Hypothalamus (tissue), 51 donors: Measurements from ENCODE around the gene EED.
A peak's percentile ranks its signal among the peaks of the same experiment; 100 is the strongest.

Experiments
- DNase-seq, 51 donors: peaks; one replicate each; lab custom pipeline; 2025; lab: John Stamatoyannopoulos, UW

Gene EED

GRCh38 chr11:86244522-86245368 is at the start of gene EED:
EED (plus strand) TSS chr11:86244753; CDS start chr11:86245230, 477 bp downstream.
- peak; percentile 66 to 98 (median 89) for DNase-seq

GRCh38 chr11:86194998-86195397 is 49.6 kb upstream of the EED start:
- no peak for DNase-seq

GRCh38 chr11:86196085-86196696 is 48.4 kb upstream of the EED start:
- DNase-seq, result no peak

- no peak for DNase-seq
These were observed 47.6 kb upstream of the EED start for GRCh38 chr11:86196913-86197312.

GRCh38 chr11:86197448-86197847 is 47.1 kb upstream of the EED start:
- no peak for DNase-seq

GRCh38 chr11:86198139-86198538 is 46.4 kb upstream of the EED start:
- DNase-seq, result no peak

- DNase-seq, result no peak
These were observed 45.2 kb upstream of the EED start for GRCh38 chr11:86199354-86199753.

GRCh38 chr11:86201371-86201884 is 43.1 kb upstream of the EED start:
- DNase-seq, result no peak

GRCh38 chr11:86202013-86202336 is 42.6 kb upstream of the EED start:
- DNase-seq, result no peak

- no peak for DNase-seq
These were observed 40.2 kb upstream of the EED start for GRCh38 chr11:86204356-86204755.

GRCh38 chr11:86205421-86206336 is 38.9 kb upstream of the EED start:
- peak in 2 of 51 donors; percentile 7 to 14 for DNase-seq

- no peak for DNase-seq
These were observed 38.2 kb upstream of the EED start for GRCh38 chr11:86206337-86206695.

- DNase-seq, result no peak
These were observed 37.1 kb upstream of the EED start for GRCh38 chr11:86207413-86207812.

- no peak for DNase-seq
These were observed 36.0 kb upstream of the EED start for GRCh38 chr11:86208572-86208971.

- no peak for DNase-seq
These were observed 34.5 kb upstream of the EED start for GRCh38 chr11:86209806-86210657.

GRCh38 chr11:86210898-86211297 is 33.7 kb upstream of the EED start:
- no peak for DNase-seq

GRCh38 chr11:86211619-86212018 is 32.9 kb upstream of the EED start:
- no peak for DNase-seq

GRCh38 chr11:86212019-86212611 is 32.4 kb upstream of the EED start:
- DNase-seq, result no peak

- DNase-seq, result no peak
These were observed 29.8 kb upstream of the EED start for GRCh38 chr11:86214710-86215109.
